GM10248 (cell line): Measurements from ENCODE around the gene GSG1L.

ENCODE experiments used
- CTCF ChIA-PET: fragments of 300-600 bp; sonication (Branson Sonifier 250); formaldehyde crosslinking; extraction: SDS; loops from one replicate; lab custom pipeline; 2021; ENCODE audit warnings: antibody characterized with exemption; lab: Yijun Ruan, JAX
- POLR2A ChIA-PET: fragments of 350-650 bp; sonication (Branson Sonifier 250); formaldehyde crosslinking; extraction: SDS; loops from one replicate; lab custom pipeline; 2020; ENCODE audit warnings: antibody characterized with exemption; lab: Yijun Ruan, JAX
- DNase-seq: peaks from one replicate; pipeline ENCODE4 v3.0.0; 2012; ENCODE audit errors: extremely low spot score
- TF ChIP-seq, protein P1 (sequence below): IDR thresholded peaks from 2 replicates; pipeline ENCODE4 v1.5.1; 2012; ENCODE audit warnings: mild to moderate bottlenecking, low read depth; ENCODE audit errors: extremely low read depth, missing control alignments, control extremely low read depth

Gene GSG1L

DNA sequence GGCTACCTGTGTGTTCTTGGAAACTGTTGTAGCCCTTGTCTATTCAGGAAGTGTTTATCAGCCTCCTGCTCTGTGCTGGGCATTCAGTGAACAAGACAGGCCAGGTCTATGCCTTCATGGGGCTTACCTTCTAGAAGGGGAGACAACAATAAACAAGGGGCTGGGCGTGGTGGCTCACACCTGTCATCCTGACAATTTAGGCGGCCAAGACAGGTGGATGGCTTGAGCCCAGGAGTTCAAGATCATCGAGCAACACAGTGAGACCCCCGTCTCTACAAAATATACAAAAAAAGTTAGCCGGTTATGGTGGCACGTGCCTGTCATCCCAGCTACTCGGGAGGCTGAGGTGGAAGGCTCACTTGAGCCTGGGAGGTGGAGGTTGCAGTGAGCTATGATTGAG, 5.5 kb upstream of the GSG1L start:
- ChIA-PET CTCF (interaction anchor here (1.2 to 3.5 kb wide), 3 partner anchors 11 to 429 kb away, joined by 4 to 32 read pairs (median 29); no protein-coding TSS in a partner anchor), POLR2A (no interaction called here)
- TF ChIP-seq, protein P1, sequence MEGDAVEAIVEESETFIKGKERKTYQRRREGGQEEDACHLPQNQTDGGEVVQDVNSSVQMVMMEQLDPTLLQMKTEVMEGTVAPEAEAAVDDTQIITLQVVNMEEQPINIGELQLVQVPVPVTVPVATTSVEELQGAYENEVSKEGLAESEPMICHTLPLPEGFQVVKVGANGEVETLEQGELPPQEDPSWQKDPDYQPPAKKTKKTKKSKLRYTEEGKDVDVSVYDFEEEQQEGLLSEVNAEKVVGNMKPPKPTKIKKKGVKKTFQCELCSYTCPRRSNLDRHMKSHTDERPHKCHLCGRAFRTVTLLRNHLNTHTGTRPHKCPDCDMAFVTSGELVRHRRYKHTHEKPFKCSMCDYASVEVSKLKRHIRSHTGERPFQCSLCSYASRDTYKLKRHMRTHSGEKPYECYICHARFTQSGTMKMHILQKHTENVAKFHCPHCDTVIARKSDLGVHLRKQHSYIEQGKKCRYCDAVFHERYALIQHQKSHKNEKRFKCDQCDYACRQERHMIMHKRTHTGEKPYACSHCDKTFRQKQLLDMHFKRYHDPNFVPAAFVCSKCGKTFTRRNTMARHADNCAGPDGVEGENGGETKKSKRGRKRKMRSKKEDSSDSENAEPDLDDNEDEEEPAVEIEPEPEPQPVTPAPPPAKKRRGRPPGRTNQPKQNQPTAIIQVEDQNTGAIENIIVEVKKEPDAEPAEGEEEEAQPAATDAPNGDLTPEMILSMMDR, result no peak
- DNase-seq, result no peak

DNA sequence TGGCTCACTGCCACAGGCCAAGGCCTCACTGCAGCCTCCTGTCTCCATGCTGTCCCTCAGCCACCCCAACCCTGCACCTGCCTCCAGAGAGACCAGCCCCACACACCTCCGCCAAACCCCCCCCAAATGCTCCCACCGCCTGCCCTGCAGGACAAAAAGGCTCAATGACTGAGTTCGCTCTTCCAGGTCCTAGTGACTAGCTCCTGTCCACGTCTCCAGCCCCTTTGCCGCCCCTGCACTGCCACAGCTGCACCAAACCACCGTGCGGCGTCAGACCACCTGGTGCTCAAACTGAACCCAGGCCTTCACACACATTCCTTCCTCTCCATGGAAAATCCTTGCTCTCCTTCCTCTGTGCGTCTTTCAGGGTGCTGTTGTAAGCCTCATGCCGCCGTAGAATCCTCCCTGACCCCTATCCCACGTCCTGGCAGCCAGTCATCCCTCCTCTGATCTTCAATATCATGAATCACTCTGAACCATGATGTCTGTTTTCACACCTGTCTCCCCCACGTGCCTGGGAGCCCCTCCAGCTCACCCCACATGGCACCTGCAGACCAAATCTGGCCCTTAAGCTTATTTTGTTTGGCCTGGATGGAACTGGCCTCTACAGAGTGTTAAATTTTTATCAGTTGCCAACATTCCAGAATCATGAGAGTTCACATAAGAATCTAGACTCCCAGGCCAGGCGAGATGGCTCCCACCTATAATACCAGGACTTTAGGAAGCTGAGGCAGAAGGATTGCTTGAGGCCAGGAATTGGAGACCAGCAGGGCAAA, 4.3 kb upstream of the GSG1L start:
- ChIA-PET POLR2A (no interaction called here), CTCF (no interaction called here)
- TF ChIP-seq, protein P1, result no peak
- no peak for DNase-seq

DNA sequence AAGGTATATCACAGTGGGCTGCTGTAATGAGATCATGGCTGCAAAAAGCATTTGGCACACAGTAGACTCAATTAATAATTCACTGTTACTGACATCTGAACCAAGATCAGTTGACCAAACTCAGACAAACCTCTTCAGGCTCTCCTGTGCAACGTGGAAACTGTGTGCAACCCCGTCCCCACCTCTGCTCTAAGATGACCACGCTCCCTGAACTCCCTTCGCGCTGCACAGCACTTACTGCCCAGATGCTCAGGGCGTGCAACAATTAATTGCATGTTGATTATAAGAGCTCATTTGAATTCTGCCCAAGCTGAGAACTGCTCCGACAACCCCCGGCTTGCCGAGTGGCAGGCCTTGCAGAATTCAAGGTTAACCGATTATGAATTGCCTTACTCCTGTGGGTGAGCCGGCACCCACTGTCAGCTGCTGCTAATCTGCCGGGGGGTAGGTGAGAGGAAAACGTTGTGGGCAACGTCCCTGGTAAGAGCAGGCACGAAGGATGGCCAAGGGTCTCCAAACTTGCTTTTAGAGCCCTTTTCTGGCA, 1.3 kb upstream of the GSG1L start:
- POLR2A ChIA-PET, result no interaction called here
- TF ChIP-seq, protein P1, result no peak
- DNase-seq, result no peak
- CTCF ChIA-PET, result interaction anchor here (1.3 kb wide), 1 partner anchor 11 kb away, joined by 4 read pairs; no protein-coding TSS in a partner anchor

DNA sequence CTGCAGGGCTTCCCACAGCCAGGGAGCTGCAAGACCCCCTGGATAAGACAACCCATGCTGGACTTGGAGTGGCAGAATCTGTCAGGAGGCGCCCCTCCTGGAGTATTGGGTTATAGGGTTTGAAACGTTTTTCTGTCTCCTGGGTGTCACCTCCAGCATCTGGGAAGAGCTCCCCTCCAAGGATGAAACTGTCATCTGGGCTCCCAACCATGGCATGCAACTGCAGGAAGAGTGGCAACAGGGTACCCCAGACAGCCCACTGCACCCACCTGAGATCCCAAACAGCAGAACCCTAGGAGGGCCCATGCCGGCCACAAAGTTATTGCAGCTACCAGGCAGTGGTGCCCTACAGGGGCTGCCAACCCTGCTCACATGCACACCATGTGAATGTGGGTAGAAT, 636 bp upstream of the GSG1L start:
- DNase-seq, result no peak
- POLR2A ChIA-PET, result no interaction called here

DNA sequence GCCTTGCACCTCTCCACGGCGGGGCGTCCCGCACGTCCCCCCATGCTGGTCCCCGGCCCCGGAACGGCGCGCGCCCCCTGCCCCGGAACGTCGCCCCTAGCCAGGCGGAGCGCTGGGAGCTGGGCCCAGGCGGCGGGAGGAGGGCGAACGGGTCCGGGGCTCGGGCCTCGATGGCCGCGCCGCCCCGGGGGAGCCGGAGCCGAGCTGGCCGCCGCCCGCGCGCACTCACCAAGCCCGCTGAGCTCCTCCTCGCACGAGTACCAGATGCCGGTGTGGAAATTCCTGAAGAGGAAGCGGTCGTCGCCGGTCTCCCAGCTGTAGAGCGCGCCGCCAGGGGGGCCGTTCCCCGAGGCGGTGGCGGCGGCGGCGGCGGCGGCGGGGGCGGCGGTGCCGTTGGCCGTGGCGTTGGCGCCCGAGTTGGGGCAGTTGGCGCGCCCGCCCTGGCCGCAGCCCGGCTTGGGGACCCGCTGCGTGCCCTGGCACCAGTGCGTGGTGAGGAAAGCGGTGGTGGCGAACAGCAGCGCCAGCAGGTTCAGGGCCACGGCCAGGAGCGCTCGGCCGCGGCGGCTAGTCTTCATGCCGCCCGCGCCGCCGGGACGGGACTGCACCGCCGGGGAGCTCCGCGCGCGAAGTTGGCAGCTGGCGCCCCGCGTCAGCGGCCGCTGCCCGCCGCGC, 530 bp downstream of the GSG1L start:
- TF ChIP-seq, protein P1, result no peak
- no peak for DNase-seq
- ChIA-PET CTCF (interaction anchor here (2.5 kb wide), 1 partner anchor 424 kb away, joined by 10 read pairs; no protein-coding TSS in a partner anchor), POLR2A (no interaction called here)

More for the DNA sequence above, 636 bp upstream of the GSG1L start:
- TF ChIP-seq, protein P1, result no peak
- CTCF ChIA-PET, result interaction anchor here (1.3 kb wide), 1 partner anchor 11 kb away, joined by 4 read pairs; no protein-coding TSS in a partner anchor

DNA sequence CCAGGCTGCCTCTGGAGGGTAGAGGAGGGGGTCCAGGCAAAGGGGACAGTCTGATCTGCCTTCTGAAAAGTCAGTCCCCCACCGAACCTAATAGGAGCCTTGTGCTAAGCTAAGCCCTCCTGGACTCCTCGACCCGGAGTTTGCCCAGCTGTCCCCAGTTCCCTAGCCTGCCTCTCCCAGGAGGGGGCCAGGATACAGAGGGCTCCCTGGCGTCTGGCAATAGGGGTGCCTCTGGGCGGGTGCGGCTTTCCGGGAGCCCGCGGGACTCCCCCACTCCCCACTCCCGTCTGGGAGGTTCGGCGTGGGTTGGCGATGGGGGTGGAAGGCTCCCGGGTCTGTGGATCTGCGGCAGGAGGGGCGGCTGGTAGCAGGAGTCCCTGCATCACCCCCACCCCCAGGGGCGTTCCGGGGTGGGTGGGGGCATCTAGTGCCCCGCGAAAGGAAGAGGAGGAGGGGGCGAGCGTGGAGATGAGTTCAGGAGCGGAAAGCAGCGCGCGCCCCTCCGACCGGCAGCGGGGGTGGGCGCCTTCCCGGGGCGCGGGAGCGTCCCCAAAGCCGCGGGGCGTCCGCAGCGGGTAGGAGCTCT, 1.2 kb downstream of the GSG1L start:
- TF ChIP-seq, protein P1, result no peak
- CTCF ChIA-PET, result interaction anchor here (1.2 to 2.5 kb wide), 2 partner anchors 8 to 423 kb away, joined by 8 to 10 read pairs; no protein-coding TSS in a partner anchor
- POLR2A ChIA-PET, result no interaction called here
- no peak for DNase-seq
